Fibroblast of pulmonary artery (primary cell): ENCODE results near the gene SOX6.

Experiments
- DNase-seq: peaks from one replicate; pipeline ENCODE4 v3.0.0-alpha.2; 2010; ENCODE audit warnings: low read depth
- H3K4me3 ChIP-seq: replicated peaks from 2 replicates; pipeline ENCODE4 v1.5.1; 2011; ENCODE audit warnings: low read depth, mild to moderate bottlenecking, control low read depth, low read length, moderate library complexity
- CTCF ChIP-seq: IDR thresholded peaks from 2 replicates; pipeline ENCODE4 v1.5.1; 2011; ENCODE audit warnings: mild to moderate bottlenecking, control low read depth, low read length, inconsistent platforms; ENCODE audit errors: missing control alignments

SOX6 gene

GRCh38 chr11:16099343-16099900 lies 256.9 kb downstream of the SOX6 start:
- DNase-seq = no peak
- H3K4me3 ChIP-seq = no peak overlapping the region

GRCh38 chr11:16098526-16099205 lies 257.7 kb downstream of the SOX6 start:
- no peak for TF ChIP-seq CTCF
- H3K4me3 ChIP-seq = no peak overlapping the region
- DNase-seq = no peak

More at GRCh38 chr11:16099343-16099900, 256.9 kb downstream of the SOX6 start:
- no peak for TF ChIP-seq CTCF

GRCh38 chr11:16097543-16097942 lies 258.8 kb downstream of the SOX6 start:
- no peak for TF ChIP-seq CTCF
- DNase-seq = no peak
- no peak overlapping the region for H3K4me3 ChIP-seq

- DNase-seq = peak; percentile 33
- no peak for TF ChIP-seq CTCF
- H3K4me3 ChIP-seq = no peak overlapping the region
Measured at GRCh38 chr11:16096336-16096735, 260.0 kb downstream of the SOX6 start.

- no peak overlapping the region for H3K4me3 ChIP-seq
- no peak for TF ChIP-seq CTCF
- DNase-seq = no peak
Measured at GRCh38 chr11:16095756-16096155, 260.6 kb downstream of the SOX6 start.

- H3K4me3 ChIP-seq = no peak overlapping the region
- no peak for TF ChIP-seq CTCF
- DNase-seq = no peak
Measured at GRCh38 chr11:16093889-16094653, 262.3 kb downstream of the SOX6 start.
